ENCODE measurements around the gene CASK. TPM values are rescaled to one million over a fixed set of nuclear protein-coding genes. Genes with fewer than 3 reads are reported as not detected.

Gene CASK
- total and polyA plus RNA-seq, 9 of the 15 experiments (the other 6 are each of a cell fraction or from before 2014, with no cell fraction given) = 1.3 to 7.4 (median 5.2) TPM

DNA sequence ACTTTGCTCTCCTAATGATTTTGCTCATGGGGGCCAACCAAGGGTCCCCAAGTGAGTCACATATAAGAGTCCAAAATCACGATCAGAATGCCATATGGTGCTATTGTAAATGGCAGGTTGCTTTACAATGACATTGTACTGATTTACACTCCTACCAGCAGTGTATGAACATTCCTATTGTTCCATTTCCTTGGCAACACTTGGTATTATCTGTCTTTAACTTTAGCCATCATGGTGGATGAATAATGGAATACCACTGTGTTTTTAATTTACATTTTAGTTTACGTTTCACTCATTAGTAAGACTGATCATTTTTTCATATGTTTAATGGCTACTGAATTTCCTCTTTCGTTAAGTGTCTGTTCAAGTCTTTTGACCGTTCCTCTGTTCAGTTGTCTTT, 379.7 kb downstream of the CASK start:
- intact Hi-C loops (cut with micrococcal nuclease) (no loop called here), in situ Hi-C loops (cut with MboI) (loop anchor here (25.0 kb wide), 1 partner anchor 394 kb away; no protein-coding TSS in a partner anchor)
- no peaks in the 10 kb centered on the region for H3K36me3 ChIP-seq (ENCODE audit: control insufficient read depth, insufficient read depth, low read length)
- no peaks in the 10 kb centered on the region for H3K79me2 ChIP-seq (ENCODE audit: control insufficient read depth, insufficient read depth, low read length)
- ChIA-PET POLR2A (no interaction called here), CTCF (ENCODE audit: low intra/inter-chr PET ratio) (no interaction called here)
- no peaks in the 10 kb centered on the region for H4K20me1 ChIP-seq (replicated peaks; ENCODE audit: control insufficient read depth, insufficient read depth, low read length)
- H3K9ac ChIP-seq (ENCODE audit: insufficient read depth in 1 of 2, low read depth in 2 of 2, low read length in 2 of 2) = no peak overlapping the region
- 25% methylated on average over 4 of the region's 4 CpGs for WGBS (ENCODE audit: insufficient coverage, low coverage, missing lambda C conversion rate)
- no peak for DNase-seq (ENCODE audit: extremely low read depth in 1 of 4, low spot score in 3 of 4)
- TF ChIP-seq ZFP36 (IDR thresholded peaks at IDR 0.05; ENCODE audit: low read depth, low read length, partially characterized antibody) (peak; percentile 54), RBM25 (IDR thresholded peaks at IDR 0.05; ENCODE audit: low read depth, low read length, severe bottlenecking) (peak; percentile 58), CHD4 (IDR thresholded peaks at IDR 0.05; ENCODE audit: insufficient read depth, insufficient replicate concordance, low read depth, low read length, poor library complexity, severe bottlenecking) (no peak)
- no peaks in the 10 kb centered on the region; the same call in 1 of the 2 replicates for H3K9me3 ChIP-seq (replicated peaks; ENCODE audit: control insufficient read depth, insufficient read depth, low read depth, low read length)
- no peaks in the 10 kb centered on the region; a peak in 1 of 5 replicates for H3K4me1 ChIP-seq (replicated peaks in 1 of 2; ENCODE audit: control insufficient read depth in 2 of 2, insufficient read depth in 2 of 2, low read length in 2 of 2)
- no peak for FAIRE-seq
- H3K9me1 ChIP-seq (ENCODE audit: control insufficient read depth, insufficient read depth, low read length) = no peaks in the 10 kb centered on the region
- no TSS peak for BruUV-seq (replicated peaks)
- no peak overlapping the region for H3K4me3 ChIP-seq
- no peak for ATAC-seq
- no peak overlapping the region for H3K4me2 ChIP-seq (ENCODE audit: insufficient read depth, low read length)
- H3K27me3 ChIP-seq (ENCODE audit: control insufficient read depth in 2 of 2, insufficient read depth in 2 of 2, low read length in 2 of 2) = no peaks in the 10 kb centered on the region
- H3K27ac ChIP-seq (ENCODE audit: extremely low read depth, low read depth, low read length) = no peak overlapping the region
- no peak overlapping the region for H2AFZ ChIP-seq (ENCODE audit: low read depth, low read length)

DNA sequence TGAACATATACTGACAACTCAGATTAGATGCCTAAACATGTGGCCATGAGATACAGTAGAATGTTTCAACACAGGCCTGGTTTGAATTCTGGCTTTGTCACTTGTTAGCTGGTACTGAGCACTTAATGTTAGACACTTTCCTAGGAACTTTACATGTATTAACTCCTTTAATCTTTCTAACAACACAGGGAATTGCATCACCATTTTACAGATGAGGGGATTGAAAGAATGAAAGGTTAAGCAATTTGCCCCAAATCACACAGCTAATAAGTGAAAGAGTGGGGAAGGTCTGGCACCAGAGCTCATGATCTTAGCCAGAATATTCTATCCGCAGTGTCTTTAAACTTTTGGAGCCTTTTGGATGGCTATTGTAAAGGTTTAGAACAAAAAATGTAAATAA, 380.3 kb downstream of the CASK start:
- no peak for FAIRE-seq

More for the DNA sequence above, 380.3 kb downstream of the CASK start:
- Histone ChIP-seq H3K27me3 (ENCODE audit: control insufficient read depth in 2 of 2, insufficient read depth in 2 of 2, low read length in 2 of 2) (no peaks in the 10 kb centered on the region), H3K79me2 (ENCODE audit: control insufficient read depth, insufficient read depth, low read length) (no peaks in the 10 kb centered on the region), H2AFZ (ENCODE audit: low read depth, low read length) (no peak overlapping the region), H3K4me1 (replicated peaks in 1 of 2; ENCODE audit: control insufficient read depth in 2 of 2, insufficient read depth in 2 of 2, low read length in 2 of 2) (no peaks in the 10 kb centered on the region; a peak in 1 of 5 replicates), H3K9ac (ENCODE audit: insufficient read depth in 1 of 2, low read depth in 2 of 2, low read length in 2 of 2) (no peak overlapping the region), H3K36me3 (ENCODE audit: control insufficient read depth, insufficient read depth, low read length) (no peaks in the 10 kb centered on the region), H4K20me1 (replicated peaks; ENCODE audit: control insufficient read depth, insufficient read depth, low read length) (no peaks in the 10 kb centered on the region), H3K9me1 (ENCODE audit: control insufficient read depth, insufficient read depth, low read length) (no peaks in the 10 kb centered on the region), H3K4me3 (no peak overlapping the region), H3K9me3 (replicated peaks; ENCODE audit: control insufficient read depth, insufficient read depth, low read depth, low read length) (no peaks in the 10 kb centered on the region; the same call in 1 of the 2 replicates), H3K27ac (ENCODE audit: extremely low read depth, low read depth, low read length) (no peak overlapping the region), H3K4me2 (ENCODE audit: insufficient read depth, low read length) (no peak overlapping the region)
- ATAC-seq (no peak), DNase-seq (ENCODE audit: extremely low read depth in 1 of 4, low spot score in 3 of 4) (no peak)
- 29% methylated on average over 1 of the region's 1 CpG for WGBS (ENCODE audit: insufficient coverage, low coverage, missing lambda C conversion rate)
- intact Hi-C loops (cut with micrococcal nuclease) (no loop called here), in situ Hi-C loops (cut with MboI) (loop anchor here (25.0 kb wide), 1 partner anchor 394 kb away; no protein-coding TSS in a partner anchor)
- CTCF ChIA-PET (ENCODE audit: low intra/inter-chr PET ratio) = no interaction called here
- no TSS peak for BruUV-seq (replicated peaks)
- POLR2A ChIA-PET = interaction anchor here (1.2 kb wide), 1 partner anchor 187 kb away, joined by 3 read pairs; no protein-coding TSS in a partner anchor
- TF ChIP-seq GABPB2 (CRISPR knock-in tag; conservative IDR thresholded peaks at IDR 0.05) = no peak
- TF ChIP-seq, protein P1, sequence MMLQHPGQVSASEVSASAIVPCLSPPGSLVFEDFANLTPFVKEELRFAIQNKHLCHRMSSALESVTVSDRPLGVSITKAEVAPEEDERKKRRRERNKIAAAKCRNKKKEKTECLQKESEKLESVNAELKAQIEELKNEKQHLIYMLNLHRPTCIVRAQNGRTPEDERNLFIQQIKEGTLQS (IDR thresholded peaks at IDR 0.05) = 0 out of 2 replicates have a peak, but pooled peaks have one; percentile 10
- TF ChIP-seq, protein P1 (CRISPR knock-in tag; conservative IDR thresholded peaks at IDR 0.05) = no peak
